ENCODE results near the gene PDK2. TPM values are rescaled to one million over a fixed set of nuclear protein-coding genes. Genes with fewer than 3 reads are reported as not detected.
A peak's percentile ranks its signal among the peaks of the same experiment; 100 is the strongest.

Gene PDK2
- total RNA-seq, 8 experiments from 2014 or later = 7.1 to 53.4 (median 10.7) TPM

- in situ Hi-C loops (cut with MboI; ENCODE audit: low pct_unique_long_range_greater_than_20kb in 2 of 9, low sequenced_read_pairs in 9 of 9, unreplicated experiment in 9 of 9) = no loop called here
- peak in 6 of 8 experiments; percentile 1 to 39 (median 26) for ATAC-seq (replicated peaks in 6 of 8)
- peak within 1 kb of the TSS; percentile 84 to 86 for H3K27ac ChIP-seq
- 4% methylated on average over 5 of the region's 69 CpGs; no CpG with 5 or more reads in 9 of the 10 experiments for WGBS, 10 experiments
- H3K4me1 ChIP-seq (replicated peaks in 1 of 2) = peaks cover 33 to 37% of the 10 kb centered on the region in 2 donors
- H3K4me3 ChIP-seq = peak within 1 kb of the TSS; percentile 93 to 100 (median 99)
Measured at GRCh38 chr17:50150354-50151040, 55.3 kb downstream of the PDK2 start, which contains the start of gene PPP1R9B. PPP1R9B (minus strand) TSS chr17:50150677; CDS start chr17:50150513, 164 bp downstream.

GRCh38 chr17:50151041-50151936 lies 56.1 kb downstream of the PDK2 start:
- H3K27ac ChIP-seq = peak overlapping the region; percentile 84 to 86
- peak overlapping the region; percentile 93 to 100 (median 99) for H3K4me3 ChIP-seq
- peaks cover 27 to 29% of the 10 kb centered on the region in 2 donors for H3K4me1 ChIP-seq (replicated peaks in 1 of 2)
- in situ Hi-C loops (cut with MboI; ENCODE audit: low pct_unique_long_range_greater_than_20kb in 2 of 9, low sequenced_read_pairs in 9 of 9, unreplicated experiment in 9 of 9) = no loop called here
- peak; percentile 11 to 76 (median 70) for ATAC-seq (replicated peaks in 6 of 8)
- 0 to 9% (median 3%) methylated on average over 1 to 6 of the region's 40 CpGs; no CpG with 5 or more reads in 6 of the 10 experiments for WGBS, 10 experiments

GRCh38 chr17:50151937-50152547 lies 56.9 kb downstream of the PDK2 start:
- Histone ChIP-seq H3K4me3 (peak overlapping the region; percentile 93 to 100 (median 99)), H3K27ac (peak overlapping the region; percentile 78 to 81)
- ATAC-seq (replicated peaks in 6 of 8) = peak; percentile 25 to 76 (median 71)

GRCh38 chr17:50152736-50153135 lies 57.6 kb downstream of the PDK2 start:
- in situ Hi-C loops (cut with MboI; ENCODE audit: low pct_unique_long_range_greater_than_20kb in 2 of 9, low sequenced_read_pairs in 9 of 9, unreplicated experiment in 9 of 9) = no loop called here

More at GRCh38 chr17:50151937-50152547, 56.9 kb downstream of the PDK2 start:
- in situ Hi-C loops (cut with MboI; ENCODE audit: low pct_unique_long_range_greater_than_20kb in 2 of 9, low sequenced_read_pairs in 9 of 9, unreplicated experiment in 9 of 9) = no loop called here
- H3K4me1 ChIP-seq (replicated peaks in 1 of 2) = peaks cover 19 to 22% of the 10 kb centered on the region in 2 donors
- WGBS, 10 experiments = 0% methylated on average over 1 of the region's 12 CpGs; no CpG with 5 or more reads in 8 of the 10 experiments

GRCh38 chr17:50153650-50154575 lies 58.8 kb downstream of the PDK2 start:
- H3K4me3 ChIP-seq = no peak overlapping the region
- in situ Hi-C loops (cut with MboI; ENCODE audit: low pct_unique_long_range_greater_than_20kb in 2 of 9, low sequenced_read_pairs in 9 of 9, unreplicated experiment in 9 of 9) = no loop called here
- 10 to 100% (median 82%) methylated on average over 1 to 5 of the region's 16 CpGs; no CpG with 5 or more reads in 3 of the 10 experiments for WGBS, 10 experiments
- peaks cover 7 to 11% of the 10 kb centered on the region in 2 donors for H3K4me1 ChIP-seq (replicated peaks in 1 of 2)
- peak in 1 of 8 experiments; percentile 2 for ATAC-seq (replicated peaks in 6 of 8)
- no peak overlapping the region for H3K27ac ChIP-seq

More at GRCh38 chr17:50152736-50153135, 57.6 kb downstream of the PDK2 start:
- Histone ChIP-seq H3K27ac (no peak overlapping the region), H3K4me3 (peak overlapping the region in 2 of 5 donors; percentile 97 to 99), H3K4me1 (replicated peaks in 1 of 2) (peaks cover 12 to 15% of the 10 kb centered on the region in 2 donors)
- WGBS, 10 experiments = 0 to 100% methylated on average over 1 to 2 of the region's 7 CpGs; no CpG with 5 or more reads in 8 of the 10 experiments
- ATAC-seq (replicated peaks in 6 of 8) = no peak

GRCh38 chr17:50154604-50155003 lies 59.5 kb downstream of the PDK2 start:
- ATAC-seq (replicated peaks in 6 of 8) = no peak
- 0 to 100% (median 31%) methylated on average over 1 of the region's 1 CpG; no CpG with 5 or more reads in 6 of the 10 experiments for WGBS, 10 experiments
- in situ Hi-C loops (cut with MboI; ENCODE audit: low pct_unique_long_range_greater_than_20kb in 2 of 9, low sequenced_read_pairs in 9 of 9, unreplicated experiment in 9 of 9) = no loop called here

GRCh38 chr17:50155115-50155819 lies 60.1 kb downstream of the PDK2 start:
- Histone ChIP-seq H3K4me3 (no peak overlapping the region), H3K27ac (no peak overlapping the region), H3K4me1 (replicated peaks in 1 of 2) (peaks cover 11 to 13% of the 10 kb centered on the region in 2 donors)
- peak in 3 of 8 experiments; percentile 4 to 17 (median 10) for ATAC-seq (replicated peaks in 6 of 8)
- 38 to 86% (median 66%) methylated on average over 1 to 3 of the region's 8 CpGs; no CpG with 5 or more reads in 6 of the 10 experiments for WGBS, 10 experiments
- in situ Hi-C loops (cut with MboI; ENCODE audit: low pct_unique_long_range_greater_than_20kb in 2 of 9, low sequenced_read_pairs in 9 of 9, unreplicated experiment in 9 of 9) = no loop called here

More at GRCh38 chr17:50154604-50155003, 59.5 kb downstream of the PDK2 start:
- H3K27ac ChIP-seq = no peak overlapping the region
- no peak overlapping the region for H3K4me3 ChIP-seq
- H3K4me1 ChIP-seq (replicated peaks in 1 of 2) = peaks cover 7 to 11% of the 10 kb centered on the region in 2 donors

- Histone ChIP-seq H3K27ac (no peak overlapping the region), H3K4me3 (no peak overlapping the region), H3K4me1 (replicated peaks in 1 of 2) (peaks cover 7 to 18% of the 10 kb centered on the region in 2 donors)
- in situ Hi-C loops (cut with MboI; ENCODE audit: low pct_unique_long_range_greater_than_20kb in 2 of 9, low sequenced_read_pairs in 9 of 9, unreplicated experiment in 9 of 9) = no loop called here
- ATAC-seq (replicated peaks in 6 of 8) = no peak
- WGBS, 10 experiments = 48 to 100% (median 80%) methylated on average over 1 to 4 of the region's 4 CpGs; no CpG with 5 or more reads in 1 of the 10 experiments
Measured at GRCh38 chr17:50157891-50158290, 62.7 kb downstream of the PDK2 start.

- 0 to 9% (median 0%) methylated on average over 1 to 12 of the region's 53 CpGs; no CpG with 5 or more reads in 1 of the 10 experiments for WGBS, 10 experiments
- peak; percentile 88 to 97 (median 96) for ATAC-seq (replicated peaks in 6 of 8)
- Histone ChIP-seq H3K27ac (peak overlapping the region; percentile 76 to 87), H3K4me3 (peak overlapping the region; percentile 30 to 40 (median 35)), H3K4me1 (replicated peaks in 1 of 2) (peaks cover 5 to 18% of the 10 kb centered on the region in 2 donors)
- in situ Hi-C loops (cut with MboI; ENCODE audit: low pct_unique_long_range_greater_than_20kb in 2 of 9, low sequenced_read_pairs in 9 of 9, unreplicated experiment in 9 of 9) = no loop called here
Measured at GRCh38 chr17:50161023-50161910, 66.1 kb downstream of the PDK2 start.

Data from motor neuron (in vitro differentiated cells).